Omental fat pad (tissue), 4 donors: ENCODE results near the gene SCN10A. TPM values are rescaled to one million over a fixed set of nuclear protein-coding genes. Genes with fewer than 3 reads are reported as not detected.

Source experiments
- ATAC-seq: fragments of 150-250 bp; one replicate; pipeline ENCODE4 v1.9.1; 2016; ENCODE audit warnings: mild to moderate bottlenecking, moderate library complexity; ENCODE audit not compliant: low FRiP score
- DNase-seq: peaks from one replicate; pipeline ENCODE4 v3.0.0-alpha.2; 2019; ENCODE audit warnings: low spot score
- total RNA-seq, 4 donors: library from RNA; depleted of rRNA; stranded (reverse); fragments of >200 nt; gene quantifications; one replicate each; pipeline ENCODE4 v1.1.0, GENCODE V29; 2016
- TF ChIP-seq, protein P1 (sequence below), 3 donors: fragments of 450-650 bp; IDR thresholded peaks; one replicate each; pipeline ENCODE4 v1.5.1; 2016 to 2017; ENCODE audit warnings: antibody characterized with exemption in 3 of 3, mild to moderate bottlenecking in 3 of 3, moderate library complexity in 2 of 3

Gene SCN10A
- total RNA-seq, 4 donors from 2014 or later, result not detected

DNA sequence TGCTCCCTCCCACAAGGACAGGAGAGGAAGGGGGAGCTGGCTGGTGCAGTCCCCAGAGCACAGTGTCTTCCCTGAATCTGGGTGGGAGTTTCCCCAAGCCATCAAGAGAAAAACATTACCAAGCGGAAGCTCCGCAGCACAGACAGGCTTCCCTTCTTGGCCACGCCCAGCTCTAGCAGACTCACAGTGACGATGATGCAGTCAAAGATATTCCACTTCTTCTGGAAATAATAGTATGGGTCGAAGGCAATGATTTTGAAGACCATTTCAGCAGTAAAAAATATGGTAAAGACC, 76.7 kb downstream of the SCN10A start:
- TF ChIP-seq, protein P1, sequence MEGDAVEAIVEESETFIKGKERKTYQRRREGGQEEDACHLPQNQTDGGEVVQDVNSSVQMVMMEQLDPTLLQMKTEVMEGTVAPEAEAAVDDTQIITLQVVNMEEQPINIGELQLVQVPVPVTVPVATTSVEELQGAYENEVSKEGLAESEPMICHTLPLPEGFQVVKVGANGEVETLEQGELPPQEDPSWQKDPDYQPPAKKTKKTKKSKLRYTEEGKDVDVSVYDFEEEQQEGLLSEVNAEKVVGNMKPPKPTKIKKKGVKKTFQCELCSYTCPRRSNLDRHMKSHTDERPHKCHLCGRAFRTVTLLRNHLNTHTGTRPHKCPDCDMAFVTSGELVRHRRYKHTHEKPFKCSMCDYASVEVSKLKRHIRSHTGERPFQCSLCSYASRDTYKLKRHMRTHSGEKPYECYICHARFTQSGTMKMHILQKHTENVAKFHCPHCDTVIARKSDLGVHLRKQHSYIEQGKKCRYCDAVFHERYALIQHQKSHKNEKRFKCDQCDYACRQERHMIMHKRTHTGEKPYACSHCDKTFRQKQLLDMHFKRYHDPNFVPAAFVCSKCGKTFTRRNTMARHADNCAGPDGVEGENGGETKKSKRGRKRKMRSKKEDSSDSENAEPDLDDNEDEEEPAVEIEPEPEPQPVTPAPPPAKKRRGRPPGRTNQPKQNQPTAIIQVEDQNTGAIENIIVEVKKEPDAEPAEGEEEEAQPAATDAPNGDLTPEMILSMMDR (IDR thresholded peaks at IDR 0.05), result no peak
- ATAC-seq, result no peak

DNA sequence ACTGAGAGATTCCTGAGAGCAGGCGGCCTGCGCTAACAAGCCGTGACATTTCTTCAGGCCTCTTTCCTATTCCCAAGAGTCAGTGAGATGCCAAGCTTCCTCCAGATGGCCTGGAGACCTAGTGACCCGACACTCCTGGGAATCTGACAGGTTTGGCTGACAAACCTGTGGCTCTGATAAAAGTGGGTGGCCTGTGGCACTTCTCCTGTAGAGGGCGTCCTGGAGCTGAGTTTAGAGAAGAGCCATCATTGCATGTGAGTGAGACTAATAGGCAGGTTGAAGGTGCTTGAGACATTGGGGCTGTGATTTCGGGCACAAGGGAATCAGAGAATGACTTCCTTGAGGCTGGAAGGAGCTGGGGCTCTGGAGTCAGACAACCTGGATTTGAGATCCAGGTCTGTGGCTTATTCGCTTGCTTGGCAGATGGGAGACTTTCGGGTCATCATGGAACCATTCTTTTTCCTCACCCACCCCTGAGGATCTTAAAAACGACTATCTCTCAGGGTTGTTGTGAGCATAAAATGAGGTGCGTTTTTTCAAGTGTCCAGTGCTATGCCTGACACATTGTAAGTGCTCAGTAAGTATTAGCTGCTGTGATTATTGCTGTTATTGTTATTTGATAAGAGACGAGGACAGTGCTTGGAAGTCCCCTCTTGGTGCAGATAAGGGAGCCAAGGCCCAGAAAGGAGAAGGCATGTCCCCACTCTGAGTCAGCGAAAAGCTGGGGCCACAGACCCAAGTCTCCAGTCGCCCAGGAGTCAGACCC, 77.2 kb downstream of the SCN10A start:
- ATAC-seq, result no peak
- DNase-seq, result no peak
- TF ChIP-seq, protein P1 (IDR thresholded peaks at IDR 0.05), result no peak

More for the DNA sequence above, 76.7 kb downstream of the SCN10A start:
- no peak for DNase-seq

DNA sequence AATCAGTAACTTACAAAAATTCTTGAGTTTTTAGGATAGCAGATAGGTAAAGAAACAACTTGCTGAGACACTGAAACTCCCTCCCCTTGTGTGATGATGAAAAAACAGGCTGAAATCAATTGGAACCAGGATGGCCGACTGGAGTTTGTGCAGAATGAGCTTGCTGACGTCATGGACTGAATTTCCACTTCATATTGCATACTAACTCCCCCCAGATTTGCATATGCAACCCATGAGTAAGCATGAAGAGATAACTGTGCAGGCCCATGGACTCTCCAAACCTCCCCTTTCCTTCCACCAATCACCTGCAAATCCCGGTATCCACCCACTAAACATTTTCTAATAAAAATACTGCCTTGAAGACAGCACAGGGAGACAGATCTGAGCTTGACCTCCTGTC, 84.5 kb downstream of the SCN10A start:
- ATAC-seq (no peak), DNase-seq (no peak)
- TF ChIP-seq, protein P1 (IDR thresholded peaks at IDR 0.05), result no peak

DNA sequence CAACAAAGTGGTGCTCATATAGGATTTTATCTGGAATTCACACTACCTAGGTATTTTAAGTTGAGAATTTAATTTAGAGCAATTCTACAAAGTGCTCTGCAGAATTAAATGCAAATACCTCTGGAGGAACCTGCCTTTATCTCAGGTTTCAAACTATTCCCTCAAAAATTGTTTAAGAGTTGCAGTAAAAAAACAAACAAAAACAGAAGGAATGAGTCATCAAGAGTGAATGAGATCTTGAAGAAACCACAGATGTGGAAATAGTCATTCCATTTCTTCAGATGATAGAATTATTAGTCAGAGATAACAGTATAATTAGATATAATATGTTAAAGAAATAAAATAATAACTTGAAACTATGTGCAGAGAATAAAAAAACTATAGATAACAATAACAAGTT, 85.7 kb downstream of the SCN10A start:
- TF ChIP-seq, protein P1 (IDR thresholded peaks at IDR 0.05), result no peak
- no peak for ATAC-seq

DNA sequence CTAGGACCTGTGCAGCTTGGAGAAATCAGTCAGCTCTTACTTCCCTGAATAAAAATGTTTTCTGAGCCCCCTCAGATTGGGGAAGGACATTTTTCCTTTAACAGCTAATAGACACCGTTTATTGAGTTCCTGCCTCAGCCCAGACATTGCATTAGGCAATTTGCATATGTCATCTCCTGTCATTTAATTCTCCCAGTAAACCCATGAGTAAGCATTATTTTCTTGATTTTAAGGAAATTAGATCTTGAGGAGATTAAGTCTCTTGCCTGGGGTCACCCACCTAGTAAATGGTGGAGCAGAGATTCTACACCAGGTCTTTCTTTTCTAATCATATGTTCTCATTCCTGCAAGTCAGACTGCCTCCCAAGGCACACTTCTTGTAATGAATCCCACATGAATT, 88.0 kb downstream of the SCN10A start:
- TF ChIP-seq, protein P1 (IDR thresholded peaks at IDR 0.05), result no peak
- no peak for DNase-seq

More for the DNA sequence above, 85.7 kb downstream of the SCN10A start:
- no peak for DNase-seq

DNA sequence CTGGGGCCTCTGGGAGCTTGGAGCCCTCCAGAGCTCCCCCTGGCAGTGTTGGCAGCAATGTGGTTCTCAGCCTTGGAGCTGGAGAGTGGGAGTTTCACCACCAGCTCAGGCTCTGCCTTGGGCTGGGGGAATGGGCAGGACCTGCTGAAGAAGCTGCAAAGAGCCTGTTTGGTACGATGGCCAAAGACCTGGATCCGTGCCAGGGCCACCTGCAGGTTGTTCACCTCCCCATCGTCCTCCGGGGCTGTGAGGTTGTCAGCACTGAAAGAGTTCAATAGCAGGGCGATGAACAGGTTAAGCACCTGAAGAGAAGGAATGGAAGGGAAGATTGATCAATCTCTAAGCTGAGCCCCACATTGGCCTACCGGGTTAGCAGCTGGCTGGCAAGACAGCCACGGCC, 89.3 kb downstream of the SCN10A start:
- no peak for DNase-seq
- ATAC-seq, result no peak
- TF ChIP-seq, protein P1 (IDR thresholded peaks at IDR 0.05), result no peak

More for the DNA sequence above, 88.0 kb downstream of the SCN10A start:
- ATAC-seq, result no peak

DNA sequence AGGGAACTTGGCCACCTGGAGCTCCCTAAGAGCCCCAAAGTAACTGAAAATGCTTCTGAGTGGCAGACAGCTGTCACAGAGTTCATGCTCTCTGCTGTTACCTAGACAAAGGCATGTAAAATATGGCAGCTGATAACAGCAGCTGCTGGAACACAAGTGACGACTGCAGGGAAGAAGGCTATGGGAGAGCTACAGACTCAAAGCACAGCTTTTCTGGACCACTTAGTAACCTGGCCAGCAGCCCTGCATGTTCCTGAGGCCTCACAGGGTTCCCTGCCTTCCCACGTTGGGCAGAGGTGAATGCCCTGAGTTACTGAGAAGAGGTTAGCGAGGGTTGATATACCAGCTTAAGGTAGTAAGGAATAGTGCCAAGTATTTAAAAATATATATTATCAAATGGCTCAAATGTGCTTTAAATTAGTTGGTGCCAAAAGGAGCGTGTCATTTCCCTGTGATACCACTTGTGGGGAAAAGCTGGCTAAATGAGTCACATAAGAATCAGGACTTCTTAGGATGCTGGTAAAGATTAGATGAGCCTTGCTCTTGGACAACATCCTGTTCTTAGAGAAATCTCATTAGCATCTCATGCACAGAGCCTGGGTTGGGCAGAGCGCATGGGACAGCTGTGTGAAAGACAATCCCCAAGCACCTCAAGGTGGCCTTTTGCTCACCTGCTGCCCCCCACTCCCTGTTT, 90.1 kb downstream of the SCN10A start:
- ATAC-seq (no peak), DNase-seq (no peak)
- TF ChIP-seq, protein P1 (IDR thresholded peaks at IDR 0.05), result no peak
